Activated naive CD8-positive, alpha-beta T cell (primary cell): Measurements from ENCODE around the gene IL6R.

ENCODE experiments used
- H3K27ac Mint-ChIP-seq: one replicate; pipeline ENCODE4 v1.8.0; 2021; ENCODE audit warnings: mixed read lengths
- H3K27me3 Mint-ChIP-seq: one replicate; pipeline ENCODE4 v1.8.0; 2021; ENCODE audit warnings: mixed read lengths
- H3K36me3 Mint-ChIP-seq: one replicate; pipeline ENCODE4 v1.8.0; 2021; ENCODE audit warnings: mixed read lengths
- H3K4me1 Mint-ChIP-seq: one replicate; pipeline ENCODE4 v1.8.0; 2021; ENCODE audit warnings: low read depth, mixed read lengths
- H3K4me3 Mint-ChIP-seq: one replicate; pipeline ENCODE4 v1.8.0; 2021; ENCODE audit warnings: mild to moderate bottlenecking, mixed read lengths
- H3K9me3 Mint-ChIP-seq: one replicate; pipeline ENCODE4 v1.8.0; 2021; ENCODE audit warnings: low read depth, mixed read lengths

The IL6R gene

DNA sequence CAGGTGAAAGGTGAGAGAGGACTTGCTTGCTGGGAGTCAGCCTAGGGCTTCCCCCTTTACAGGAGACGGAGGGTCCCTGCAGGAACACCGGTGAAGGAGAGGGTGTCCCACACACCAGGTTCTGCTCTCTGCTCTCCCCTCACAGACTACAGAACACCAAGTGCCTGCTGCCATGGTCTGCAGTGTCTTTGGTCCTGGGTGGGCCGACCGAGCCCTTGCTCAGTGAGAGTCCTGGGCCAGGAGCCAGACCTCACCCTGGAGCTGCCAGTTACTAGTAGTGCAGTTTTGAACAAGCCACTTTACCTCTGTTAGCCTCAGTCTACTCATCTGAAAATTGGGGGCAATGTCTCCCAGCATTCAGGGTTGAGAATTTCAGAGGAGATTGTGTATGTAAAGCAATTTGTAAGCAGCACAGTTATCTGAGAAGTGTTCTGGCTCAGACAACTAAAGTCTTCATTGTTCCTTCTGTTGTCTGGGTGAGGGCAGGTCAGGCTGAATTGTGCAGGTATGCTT lies 2.7 kb upstream of the IL6R start:
- Mint-ChIP-seq H3K9me3 (no peaks in the 10 kb centered on the region), H3K36me3 (no peaks in the 10 kb centered on the region), H3K4me1 (peaks cover 55% of the 10 kb centered on the region), H3K4me3 (no peak overlapping the region), H3K27ac (peak overlapping the region; percentile 61), H3K27me3 (no peaks in the 10 kb centered on the region)

DNA sequence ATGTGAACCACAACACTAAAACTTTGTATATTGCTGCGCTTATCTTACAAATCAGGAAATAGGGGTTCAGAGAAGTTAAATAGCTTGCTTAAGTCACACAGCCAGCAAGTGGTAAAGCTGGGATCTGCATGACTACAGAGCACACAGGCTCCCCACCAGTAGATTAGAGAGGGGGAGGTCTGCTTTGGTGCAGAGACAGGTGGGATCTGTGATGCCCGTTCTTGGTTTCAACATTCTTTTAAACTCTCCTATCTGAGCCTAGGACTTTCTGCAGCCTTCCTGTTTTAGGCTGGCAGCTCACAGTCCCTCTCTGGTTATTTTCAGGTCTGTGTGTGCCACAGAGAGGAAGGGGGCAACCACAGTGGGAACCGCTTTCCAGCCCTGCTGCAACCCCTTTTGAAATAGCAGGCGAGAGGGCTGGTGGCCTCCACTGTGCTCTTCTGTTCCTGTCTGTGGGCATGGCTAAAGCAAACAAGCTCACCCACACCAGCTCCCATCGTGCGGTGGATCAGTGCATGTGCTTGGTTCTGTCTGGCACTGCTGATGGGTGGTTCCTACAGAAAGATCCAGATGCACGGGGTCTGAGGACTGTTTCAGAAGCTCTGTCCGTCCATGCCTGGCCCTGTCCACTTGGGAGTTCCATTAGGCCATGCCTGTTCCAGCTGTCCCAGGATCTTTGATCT lies 1.7 kb upstream of the IL6R start:
- Mint-ChIP-seq H3K27ac (peak overlapping the region; percentile 61), H3K27me3 (no peaks in the 10 kb centered on the region), H3K9me3 (no peaks in the 10 kb centered on the region), H3K36me3 (no peaks in the 10 kb centered on the region), H3K4me3 (peak overlapping the region; percentile 25), H3K4me1 (peaks cover 64% of the 10 kb centered on the region)

DNA sequence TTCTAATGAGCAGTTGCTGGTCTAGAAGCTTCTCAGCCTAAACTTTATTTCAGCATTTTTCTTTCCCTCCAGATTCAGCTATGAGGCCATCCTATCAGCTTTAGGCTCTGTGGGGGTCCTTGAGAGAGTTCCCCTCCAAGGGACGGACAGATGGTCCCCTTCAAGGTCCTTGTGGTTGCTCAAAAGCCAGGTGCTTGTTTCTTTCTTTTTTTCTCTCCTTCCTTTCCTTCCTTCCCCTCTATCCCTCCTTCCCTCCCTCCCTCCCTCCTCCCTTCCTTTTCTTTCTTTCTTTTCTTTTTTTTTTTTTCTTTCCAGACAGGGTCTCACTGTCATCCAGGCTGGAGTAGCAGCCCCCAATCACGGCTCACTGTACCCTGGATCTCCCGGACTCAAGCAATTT lies 1.2 kb upstream of the IL6R start:
- no peaks in the 10 kb centered on the region for H3K36me3 Mint-ChIP-seq
- H3K9me3 Mint-ChIP-seq = no peaks in the 10 kb centered on the region
- peak overlapping the region; percentile 72 for H3K27ac Mint-ChIP-seq
- H3K27me3 Mint-ChIP-seq = no peaks in the 10 kb centered on the region
- H3K4me3 Mint-ChIP-seq = peak overlapping the region; percentile 81
- peaks cover 70% of the 10 kb centered on the region for H3K4me1 Mint-ChIP-seq

DNA sequence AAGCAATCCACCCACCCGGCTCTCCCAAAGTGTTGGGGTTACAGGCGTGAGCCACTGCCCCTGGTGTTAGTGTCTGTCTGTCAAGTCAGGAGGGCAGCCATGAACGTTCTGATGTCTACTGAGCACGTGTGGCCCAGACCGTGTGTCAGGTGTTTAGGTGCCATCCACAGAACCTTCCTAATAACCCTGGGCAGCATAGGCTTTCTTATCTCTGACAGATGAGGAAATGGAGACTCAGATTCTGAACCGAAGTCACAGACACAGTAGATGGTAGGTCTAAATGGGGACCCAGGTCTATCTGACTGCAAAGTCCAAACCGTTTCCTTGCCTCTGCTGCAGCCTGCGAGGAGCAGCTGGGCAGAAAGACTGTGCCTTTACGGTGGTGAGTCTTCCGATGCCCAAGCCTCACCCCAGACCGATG lies 622 bp upstream of the IL6R start:
- H3K36me3 Mint-ChIP-seq = no peaks in the 10 kb centered on the region
- peak overlapping the region; percentile 72 for H3K27ac Mint-ChIP-seq
- H3K4me3 Mint-ChIP-seq = peak overlapping the region; percentile 81

DNA sequence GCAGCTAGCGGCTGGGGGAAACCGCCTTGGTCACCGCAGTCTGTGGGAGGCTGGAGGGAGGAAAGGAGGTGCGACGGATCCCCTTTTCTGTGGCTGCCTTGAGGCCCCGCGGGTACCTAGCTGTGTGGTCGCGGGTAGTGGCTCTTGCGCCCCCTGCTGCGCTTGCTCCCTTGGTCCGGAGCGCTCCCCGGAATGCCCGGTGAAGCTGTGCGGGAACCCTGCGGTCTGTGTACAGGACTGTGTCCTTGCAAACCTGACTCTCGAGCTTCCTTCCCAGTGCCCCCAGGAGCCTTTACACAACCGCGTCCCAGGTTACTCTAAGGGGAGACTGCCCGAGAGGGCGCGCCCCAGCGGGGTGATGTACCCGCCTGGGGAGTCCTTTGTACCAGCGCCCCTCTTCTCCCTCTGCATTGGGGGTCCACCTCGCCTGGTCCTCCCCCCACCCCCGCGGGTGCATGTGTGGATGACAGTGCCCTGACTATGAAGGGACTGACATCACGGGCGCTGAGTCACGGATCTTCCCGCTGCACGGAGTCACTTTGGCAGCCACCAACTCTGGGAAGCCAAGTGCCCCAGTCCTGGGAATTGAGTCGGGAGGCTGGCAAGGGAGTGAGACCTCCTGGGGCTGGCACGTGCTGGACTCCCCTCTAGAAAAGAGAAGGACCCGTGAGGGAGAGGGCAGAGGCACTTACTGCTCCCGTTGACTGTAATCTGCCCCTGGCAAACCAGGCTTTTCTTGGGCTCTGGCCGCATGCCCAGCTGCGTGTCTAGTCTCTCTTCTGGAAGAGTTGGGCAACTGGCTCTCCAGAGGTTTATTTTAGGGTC lies 816 bp downstream of the IL6R start:
- Mint-ChIP-seq H3K27ac (peak overlapping the region; percentile 94), H3K4me1 (peaks cover 80% of the 10 kb centered on the region), H3K36me3 (no peaks in the 10 kb centered on the region), H3K27me3 (no peaks in the 10 kb centered on the region), H3K9me3 (no peaks in the 10 kb centered on the region), H3K4me3 (peak overlapping the region; percentile 92)

More for the DNA sequence above, 622 bp upstream of the IL6R start:
- Mint-ChIP-seq H3K9me3 (no peaks in the 10 kb centered on the region), H3K4me1 (peaks cover 75% of the 10 kb centered on the region), H3K27me3 (no peaks in the 10 kb centered on the region)

DNA sequence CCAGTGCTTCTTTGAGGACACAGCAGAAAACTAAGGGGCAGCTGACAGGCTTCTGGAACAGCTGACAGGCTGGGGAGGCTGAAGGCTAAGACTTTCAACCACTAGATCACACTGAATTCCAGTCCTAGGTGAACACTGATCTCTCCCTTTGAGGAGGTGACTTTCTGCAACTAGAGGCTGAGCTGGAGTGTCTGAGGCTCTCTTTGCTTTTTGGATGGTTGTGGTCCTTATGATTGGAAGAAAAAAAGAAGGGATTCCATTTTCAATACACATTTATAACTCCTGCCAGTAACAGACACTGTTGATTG lies 1.4 kb downstream of the IL6R start:
- Mint-ChIP-seq H3K27me3 (no peaks in the 10 kb centered on the region), H3K4me1 (peaks cover 85% of the 10 kb centered on the region), H3K4me3 (peak overlapping the region; percentile 92), H3K27ac (peak overlapping the region; percentile 94), H3K36me3 (no peaks in the 10 kb centered on the region), H3K9me3 (no peaks in the 10 kb centered on the region)

DNA sequence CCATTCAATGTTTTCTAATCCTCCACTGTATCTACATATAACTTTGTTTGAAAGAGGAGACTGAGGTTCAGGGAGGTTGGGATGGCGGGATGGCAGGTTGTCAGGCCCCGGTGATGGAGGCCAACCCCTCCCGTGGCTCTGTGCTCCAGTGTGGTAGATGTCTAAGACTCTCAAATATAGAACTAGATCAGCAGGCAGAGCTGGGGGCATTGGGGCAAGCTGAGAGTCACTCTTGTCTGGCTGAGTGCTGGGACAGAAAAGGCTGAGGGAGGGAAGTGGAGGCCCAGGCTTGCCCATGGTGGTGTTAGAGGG lies 1.7 kb downstream of the IL6R start:
- H3K4me1 Mint-ChIP-seq = peaks cover 83% of the 10 kb centered on the region

DNA sequence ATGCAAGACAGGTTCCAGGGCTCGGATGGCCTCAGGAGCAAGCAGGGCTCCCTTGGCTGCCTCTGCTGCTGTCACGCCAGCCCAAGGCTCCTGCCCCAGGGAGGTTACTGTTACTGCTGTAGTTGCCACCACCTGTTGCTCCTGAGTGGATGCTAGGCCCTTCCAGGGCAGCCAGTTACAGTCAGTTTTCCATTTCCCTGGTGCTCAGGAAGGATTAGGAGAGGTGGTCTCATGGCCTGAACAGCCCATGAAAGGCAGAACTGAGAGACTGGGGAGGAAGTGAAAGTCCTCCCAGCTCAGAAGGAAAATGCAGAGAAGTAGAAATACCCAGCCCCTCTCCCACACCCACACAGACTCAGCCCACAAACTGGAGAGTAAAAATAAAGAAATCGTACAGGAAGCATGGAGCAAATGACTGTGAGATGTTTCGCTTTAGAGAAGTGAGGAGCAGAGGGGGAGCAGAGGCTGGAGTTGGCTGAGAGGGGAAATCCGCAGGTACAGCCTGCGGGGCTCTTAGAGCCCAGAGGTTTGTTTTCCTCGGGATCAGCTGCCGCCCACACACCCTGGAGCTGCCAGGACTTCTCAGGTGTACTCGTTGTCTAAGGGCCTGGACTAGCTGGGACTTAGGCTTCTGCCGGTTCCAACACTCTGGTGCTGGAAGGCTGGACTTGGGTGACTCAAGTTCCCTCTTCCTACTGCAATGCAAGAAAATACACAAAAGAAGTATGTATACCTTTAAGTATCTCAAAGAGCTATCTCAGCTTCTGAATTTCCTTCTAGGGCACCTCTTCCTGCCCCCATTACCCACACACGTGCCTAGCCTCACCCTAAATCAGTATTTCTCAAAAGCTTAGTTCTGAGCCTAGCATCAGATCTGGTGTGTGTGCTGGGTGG lies 2.3 kb downstream of the IL6R start:
- H3K36me3 Mint-ChIP-seq = no peaks in the 10 kb centered on the region
- peak overlapping the region; percentile 94 for H3K27ac Mint-ChIP-seq
- H3K4me3 Mint-ChIP-seq = peak overlapping the region; percentile 92
- H3K4me1 Mint-ChIP-seq = peaks cover 77% of the 10 kb centered on the region
- H3K27me3 Mint-ChIP-seq = no peaks in the 10 kb centered on the region
- no peaks in the 10 kb centered on the region for H3K9me3 Mint-ChIP-seq

More for the DNA sequence above, 1.7 kb downstream of the IL6R start:
- Mint-ChIP-seq H3K27me3 (no peaks in the 10 kb centered on the region), H3K4me3 (peak overlapping the region; percentile 92), H3K36me3 (no peaks in the 10 kb centered on the region), H3K9me3 (no peaks in the 10 kb centered on the region), H3K27ac (peak overlapping the region; percentile 94)

DNA sequence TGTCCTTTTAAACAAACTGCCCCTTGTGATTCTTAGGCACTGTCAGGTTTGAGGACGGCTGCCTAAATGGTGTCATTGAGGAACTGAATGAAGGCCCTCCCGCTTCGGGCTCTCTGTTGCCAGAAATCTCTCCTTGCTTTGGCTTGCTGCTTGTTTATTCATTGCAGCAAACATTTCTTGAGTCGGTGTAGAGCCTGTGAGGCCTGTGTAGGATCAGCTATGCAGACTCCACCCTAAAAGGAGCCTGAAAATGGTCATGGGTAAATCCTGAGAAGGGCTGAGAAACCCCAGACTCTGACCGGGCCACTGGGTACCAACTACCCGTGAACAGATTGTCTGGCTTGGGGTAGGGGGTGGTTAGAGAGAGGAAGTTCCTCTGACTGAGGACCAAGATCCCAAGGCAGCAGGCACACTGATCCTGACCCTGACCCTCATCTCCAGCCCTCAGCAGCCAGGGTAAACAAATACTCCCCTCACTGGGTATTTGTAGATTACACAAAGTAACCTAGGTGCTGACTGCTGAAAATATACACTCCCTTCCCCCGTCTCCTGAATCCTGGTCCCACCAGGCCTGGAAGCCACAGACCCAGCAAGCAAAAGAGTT lies 3.1 kb downstream of the IL6R start:
- Mint-ChIP-seq H3K4me1 (peaks cover 73% of the 10 kb centered on the region), H3K4me3 (peak overlapping the region; percentile 92), H3K9me3 (no peaks in the 10 kb centered on the region), H3K27me3 (no peaks in the 10 kb centered on the region), H3K36me3 (no peaks in the 10 kb centered on the region), H3K27ac (peak overlapping the region; percentile 94)

DNA sequence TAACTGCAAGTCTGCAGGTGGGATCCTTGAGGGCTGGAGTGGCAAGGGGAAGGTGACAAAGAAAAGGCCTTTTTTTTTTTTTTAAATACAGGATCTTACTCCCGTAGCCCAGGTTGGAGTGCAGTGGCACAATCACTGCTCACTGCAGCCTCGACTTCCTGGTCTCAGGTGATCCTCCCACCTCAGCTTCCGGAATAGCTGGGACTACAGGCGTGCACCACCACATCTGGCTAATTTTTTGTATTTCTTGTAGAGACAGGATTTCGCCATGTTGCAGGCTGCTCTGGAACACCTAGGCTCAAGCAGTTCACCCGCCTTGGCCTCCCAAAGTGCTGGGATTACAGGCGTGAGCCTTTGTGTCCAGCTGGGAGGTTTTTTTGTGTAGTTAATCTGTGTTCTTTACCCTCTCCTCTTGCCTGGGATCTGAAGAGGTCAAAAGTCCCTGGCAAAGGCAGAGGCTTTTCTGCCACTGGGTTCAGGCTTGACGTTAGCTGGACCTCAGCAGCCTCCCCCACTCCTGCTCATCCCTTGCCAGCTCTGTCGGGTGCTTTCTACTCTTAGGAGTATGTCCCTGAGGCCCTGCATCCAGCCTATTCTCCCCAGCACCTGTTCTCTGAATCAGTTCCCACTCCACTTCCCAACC lies 5.2 kb downstream of the IL6R start:
- H3K4me3 Mint-ChIP-seq = peak overlapping the region; percentile 0
- peaks cover 66% of the 10 kb centered on the region for H3K4me1 Mint-ChIP-seq

DNA sequence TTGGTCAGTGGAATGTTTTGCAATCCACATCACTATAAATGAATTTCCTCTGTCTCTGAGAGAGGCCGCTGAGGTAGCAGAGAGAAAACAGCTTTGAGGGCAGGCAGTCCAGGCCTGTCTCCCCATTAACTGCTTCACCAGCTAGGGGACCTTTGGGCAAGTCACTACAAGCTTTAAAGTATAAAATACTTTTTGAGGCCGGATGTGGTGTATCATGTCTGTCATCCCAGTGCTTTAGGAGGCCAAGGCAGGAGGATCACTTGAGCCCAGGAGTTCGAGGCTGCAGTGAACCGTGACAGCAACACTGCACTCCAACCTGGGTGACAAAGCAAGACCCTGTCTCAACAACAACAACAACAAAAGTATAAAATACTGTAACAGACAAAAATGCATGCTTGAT lies 6.4 kb downstream of the IL6R start:
- Mint-ChIP-seq H3K9me3 (no peaks in the 10 kb centered on the region), H3K27me3 (no peaks in the 10 kb centered on the region), H3K27ac (no peak overlapping the region), H3K4me3 (no peak overlapping the region), H3K36me3 (no peaks in the 10 kb centered on the region), H3K4me1 (peaks cover 65% of the 10 kb centered on the region)

More for the DNA sequence above, 5.2 kb downstream of the IL6R start:
- peak overlapping the region; percentile 82 for H3K27ac Mint-ChIP-seq
- H3K36me3 Mint-ChIP-seq = no peaks in the 10 kb centered on the region
- H3K9me3 Mint-ChIP-seq = no peaks in the 10 kb centered on the region
- H3K27me3 Mint-ChIP-seq = no peaks in the 10 kb centered on the region

DNA sequence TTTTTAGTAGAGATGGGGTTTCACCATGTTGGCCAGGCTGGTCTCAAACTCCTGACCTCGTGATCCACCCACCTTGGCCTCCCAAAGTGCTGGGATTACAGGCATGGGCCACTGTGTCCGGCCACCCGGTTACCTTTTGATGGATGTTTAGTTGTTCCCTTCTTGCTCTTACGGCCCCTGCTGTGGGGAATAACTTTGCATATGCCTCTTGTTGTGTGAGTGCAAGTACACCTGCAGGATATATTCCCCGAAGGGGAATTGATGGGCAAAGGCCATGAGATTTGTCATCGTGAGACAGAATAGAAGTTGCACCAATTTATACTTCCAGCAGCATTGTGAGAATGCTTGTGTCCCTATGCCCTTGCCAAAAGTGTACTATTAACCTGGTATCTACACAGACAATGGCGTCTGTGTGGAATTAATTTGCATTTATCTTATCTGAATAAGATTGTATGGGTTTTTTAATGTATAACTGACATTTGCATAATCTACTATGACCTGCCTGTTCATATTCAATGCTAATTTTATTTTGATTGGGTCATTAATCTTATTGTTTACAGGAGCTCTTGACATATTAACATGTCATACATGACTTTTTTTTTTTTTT lies 8.1 kb downstream of the IL6R start:
- Mint-ChIP-seq H3K9me3 (no peaks in the 10 kb centered on the region), H3K4me3 (no peak overlapping the region), H3K27ac (peak overlapping the region; percentile 46), H3K4me1 (peaks cover 60% of the 10 kb centered on the region), H3K36me3 (no peaks in the 10 kb centered on the region), H3K27me3 (no peaks in the 10 kb centered on the region)

DNA sequence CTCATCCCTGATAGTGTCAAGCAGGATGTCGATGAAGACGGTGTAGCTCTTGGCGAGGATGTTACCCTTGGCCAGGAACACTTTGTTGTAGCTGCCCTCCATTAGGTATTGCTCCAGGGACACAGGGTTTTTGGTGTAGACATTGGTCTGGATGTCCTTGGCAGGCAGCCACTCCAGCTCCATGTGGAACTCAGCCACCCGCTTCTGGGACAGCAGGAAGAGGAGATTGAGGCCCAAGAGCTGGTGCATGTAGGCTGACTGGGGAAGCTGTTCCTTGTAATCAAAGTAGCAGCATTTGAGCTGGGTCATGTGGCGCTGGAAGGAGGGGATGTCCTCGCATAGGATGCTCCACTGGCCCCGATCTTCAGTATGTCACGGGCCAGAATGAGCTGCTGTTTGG lies 9.5 kb downstream of the IL6R start:
- no peaks in the 10 kb centered on the region for H3K9me3 Mint-ChIP-seq
- peaks cover 60% of the 10 kb centered on the region for H3K4me1 Mint-ChIP-seq
- peak overlapping the region; percentile 58 for H3K27ac Mint-ChIP-seq
- H3K4me3 Mint-ChIP-seq = no peak overlapping the region
- no peaks in the 10 kb centered on the region for H3K36me3 Mint-ChIP-seq
- H3K27me3 Mint-ChIP-seq = no peaks in the 10 kb centered on the region
